Activated T-helper 9 cell treated with anti-CD3 and anti-CD28 coated beads, Interleukin-2, amount 50 U/mL, for 16 hours (primary cell): ENCODE measurements around the gene PRDM16.

ENCODE experiments used
- DNase-seq: peaks from one replicate; pipeline ENCODE4 v3.0.0-alpha.2; 2020; ENCODE audit warnings: low read depth

The PRDM16 gene

GRCh38 chr1:3206696-3207095 is 137.7 kb downstream of the PRDM16 start:
- DNase-seq, result no peak

DNA sequence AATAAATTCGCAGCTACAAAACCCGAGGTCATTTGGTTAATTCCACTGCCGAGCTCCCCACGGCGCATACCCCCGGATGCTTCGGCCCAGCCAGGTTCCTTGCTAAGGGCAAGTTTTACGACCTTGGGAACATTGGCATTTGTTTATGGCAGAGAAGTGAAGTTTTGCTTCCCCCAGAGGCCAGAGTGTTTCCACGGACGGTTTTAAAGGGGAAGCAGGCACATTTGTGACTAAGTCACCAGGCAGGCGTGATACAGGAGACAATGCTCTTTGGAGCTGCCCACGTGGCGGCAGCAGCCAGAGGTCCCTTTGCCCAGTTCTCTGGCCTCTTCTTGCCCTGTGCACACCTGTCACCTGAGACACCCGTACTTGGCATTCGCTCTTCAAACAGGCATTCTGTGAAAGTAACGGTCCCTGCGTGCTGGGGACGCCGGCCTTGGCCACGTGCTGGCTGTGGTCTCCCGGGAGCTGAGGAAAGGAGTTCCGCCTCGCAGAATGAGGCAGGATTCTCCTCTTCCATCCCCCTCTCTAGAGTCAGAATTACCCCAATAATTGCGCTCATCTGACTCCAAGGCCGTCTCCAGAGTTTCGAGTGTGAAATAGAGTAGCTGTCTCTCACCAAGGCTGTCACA is 138.3 kb downstream of the PRDM16 start:
- no peak for DNase-seq

GRCh38 chr1:3208819-3209200 is 139.8 kb downstream of the PRDM16 start:
- no peak for DNase-seq

DNA sequence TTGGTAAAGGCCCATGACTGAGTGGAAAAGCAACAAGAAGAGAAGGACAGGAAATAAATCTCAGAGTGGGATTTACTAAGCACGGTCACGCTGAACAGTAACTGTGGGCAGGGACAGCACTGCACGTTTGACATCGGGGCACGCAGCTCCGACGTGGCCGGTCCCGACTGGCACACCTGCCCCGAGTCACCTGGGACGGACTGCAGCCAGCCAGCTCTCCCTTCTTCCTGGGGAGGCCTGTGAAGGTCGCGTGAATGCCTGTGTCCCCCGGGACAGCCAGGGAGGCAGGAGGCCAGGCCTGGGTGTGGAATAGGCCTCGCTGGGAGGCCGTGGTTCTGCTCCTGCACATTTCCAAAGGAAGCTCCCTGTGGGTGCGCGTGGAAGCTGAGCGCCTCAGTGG is 140.2 kb downstream of the PRDM16 start:
- no peak for DNase-seq

GRCh38 chr1:3211582-3212375 is 142.8 kb downstream of the PRDM16 start:
- no peak for DNase-seq

DNA sequence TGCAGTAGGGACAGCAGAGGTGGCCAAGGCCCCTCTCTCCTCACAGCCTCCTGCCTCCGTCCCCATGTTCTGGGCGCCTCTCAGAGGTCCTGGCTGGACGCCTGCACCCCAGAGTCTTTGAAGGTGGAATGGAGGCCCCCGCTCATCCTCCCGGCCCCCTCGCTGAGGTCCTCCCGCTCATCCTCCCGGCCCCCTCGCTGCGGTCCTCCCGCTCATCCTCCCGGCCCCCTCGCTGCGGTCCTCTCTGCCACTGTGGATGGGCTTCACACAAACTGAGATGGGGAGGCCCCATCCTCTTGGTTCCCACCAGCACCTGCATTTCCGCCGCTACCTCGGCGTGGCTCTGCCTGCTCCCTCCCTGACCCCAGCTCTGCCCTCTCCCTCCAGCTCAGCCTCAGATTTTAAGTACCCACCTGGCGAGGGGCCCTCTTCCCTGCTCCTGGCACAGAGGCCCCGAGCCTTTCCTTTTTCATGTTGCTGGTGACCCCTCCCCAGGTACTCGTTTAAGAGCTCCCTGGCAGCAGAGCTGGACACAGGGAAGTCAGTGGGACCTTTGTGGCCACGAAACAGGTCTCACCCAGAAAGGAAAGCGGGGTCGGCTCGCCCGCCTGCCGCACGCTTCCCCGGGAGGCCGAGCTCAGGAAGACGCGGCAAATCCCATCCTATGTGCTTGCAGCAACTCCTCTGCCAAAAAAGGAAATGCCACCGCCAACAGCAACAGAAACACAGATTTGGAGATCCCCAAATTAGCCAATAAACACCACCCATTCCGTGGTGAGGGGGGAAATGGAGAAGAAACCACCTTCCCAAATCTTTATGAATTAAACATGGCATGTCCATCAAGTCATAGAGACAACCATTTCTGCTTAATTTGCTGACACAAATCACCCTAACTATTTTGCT is 143.7 kb downstream of the PRDM16 start:
- no peak for DNase-seq

DNA sequence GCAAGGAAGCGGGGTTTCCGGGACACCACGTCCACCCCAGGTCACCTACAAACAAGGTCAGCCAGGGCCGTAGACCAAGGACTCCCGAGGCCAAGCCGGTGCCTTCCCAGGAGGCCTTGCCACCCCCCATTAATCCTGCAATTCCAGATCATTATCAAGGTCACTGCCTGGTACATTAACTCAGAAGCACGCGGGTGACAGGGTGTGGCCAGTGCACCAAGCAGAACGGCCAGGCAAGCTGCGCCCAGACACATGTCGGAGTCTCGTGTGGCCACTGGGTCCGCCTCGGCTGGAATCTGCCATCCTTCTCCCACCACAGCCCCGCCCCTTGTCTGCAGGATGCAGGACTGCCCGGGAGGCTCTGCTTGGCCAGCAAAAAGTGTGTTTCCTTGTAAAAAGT is 144.7 kb downstream of the PRDM16 start:
- no peak for DNase-seq

GRCh38 chr1:3215198-3216014 is 146.4 kb downstream of the PRDM16 start:
- no peak for DNase-seq

- no peak for DNase-seq
These were observed 147.0 kb downstream of the PRDM16 start for GRCh38 chr1:3216015-3216391.

DNA sequence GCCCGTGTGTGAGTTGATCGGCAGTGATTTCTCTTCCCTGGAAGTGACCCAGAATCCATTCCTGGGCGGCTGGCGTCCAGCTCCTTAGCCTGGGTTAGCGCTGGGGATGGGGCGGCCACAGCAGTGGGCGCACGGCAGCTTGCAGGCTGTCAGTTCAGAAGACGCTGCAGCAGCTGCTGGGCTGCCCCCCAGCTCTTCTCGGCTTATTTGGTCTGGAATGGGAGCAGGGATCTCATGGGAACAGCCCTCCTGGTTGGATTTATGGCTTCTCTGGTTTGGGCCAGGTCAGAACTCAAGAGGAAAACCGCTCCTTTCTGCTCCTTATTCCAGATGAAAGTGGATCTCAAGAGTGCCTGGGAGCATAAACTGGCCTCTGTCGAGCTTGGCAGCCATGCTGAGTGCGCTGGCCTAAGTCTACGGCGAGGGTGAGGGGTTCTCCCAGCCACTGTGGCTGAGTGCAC is 148.2 kb downstream of the PRDM16 start:
- DNase-seq, result no peak

DNA sequence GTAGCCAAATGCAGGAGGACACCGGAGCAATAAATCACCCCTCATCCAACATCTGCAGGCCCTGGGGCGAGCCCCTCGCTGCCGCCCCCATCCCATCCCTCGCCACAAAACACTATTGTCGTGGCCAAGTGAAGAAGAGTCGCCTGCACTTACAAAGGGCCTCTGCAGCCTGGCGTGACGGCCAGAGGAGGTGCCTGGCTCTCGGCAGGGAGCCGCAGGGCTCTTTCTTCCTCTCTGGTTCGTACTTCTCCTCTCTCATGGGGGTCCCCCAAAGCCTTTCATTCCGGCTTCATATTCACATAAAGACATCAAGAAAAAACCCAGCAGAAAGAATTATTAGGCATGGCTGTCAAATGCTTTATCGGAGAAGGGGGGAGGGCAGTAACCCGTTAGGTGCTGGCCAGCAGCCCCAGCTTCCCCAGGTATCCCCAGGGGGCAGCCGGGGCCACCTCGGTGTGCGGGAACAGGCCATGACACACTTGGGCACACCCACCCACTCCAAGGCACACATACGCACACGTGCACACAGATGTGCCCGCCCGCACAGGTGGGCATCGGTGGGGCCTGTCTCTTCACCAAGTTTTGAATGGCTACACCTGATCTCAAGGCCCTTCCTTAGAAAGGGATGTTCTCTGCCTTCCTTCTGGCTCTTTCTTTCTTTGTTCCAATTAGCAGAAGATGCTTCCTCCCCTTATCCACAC is 149.1 kb downstream of the PRDM16 start:
- no peak for DNase-seq

DNA sequence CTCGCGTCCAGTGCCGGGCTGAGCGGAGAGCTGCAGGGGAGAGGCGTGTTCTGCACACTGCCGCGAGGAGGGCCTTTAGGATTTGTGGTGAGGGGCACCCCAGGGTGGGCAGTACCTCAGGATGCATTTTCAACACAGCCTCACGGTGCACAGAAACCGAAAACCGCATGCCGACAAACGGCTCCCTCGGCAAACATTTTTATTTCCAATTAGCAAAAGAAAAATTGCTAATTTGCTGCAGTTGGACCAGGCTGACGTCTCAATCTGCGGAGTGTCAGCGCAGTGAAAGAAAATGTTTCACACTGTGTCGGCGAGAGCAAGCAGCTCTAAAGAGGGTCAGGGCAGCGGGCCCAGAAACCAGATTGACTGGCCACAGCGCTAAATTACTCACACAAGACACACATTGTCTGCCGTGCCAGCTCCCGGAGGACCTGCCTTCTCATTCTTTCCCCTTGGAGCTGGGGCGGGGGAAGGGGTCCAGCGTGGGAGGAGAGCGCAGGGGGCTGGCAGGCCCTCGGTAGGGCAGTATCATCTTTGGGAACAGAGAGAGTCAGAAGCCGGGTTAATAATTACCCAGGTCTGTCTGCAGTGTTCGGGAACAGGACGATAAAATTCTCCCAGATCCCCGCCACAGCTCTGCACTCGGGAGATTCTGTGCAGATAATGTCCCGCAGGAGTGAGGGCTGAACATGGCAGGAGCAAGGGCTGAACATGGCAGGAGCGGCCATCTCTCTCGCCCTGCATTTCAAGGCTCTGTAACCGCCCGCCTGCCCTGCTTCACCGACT is 150.2 kb downstream of the PRDM16 start:
- DNase-seq, result no peak

DNA sequence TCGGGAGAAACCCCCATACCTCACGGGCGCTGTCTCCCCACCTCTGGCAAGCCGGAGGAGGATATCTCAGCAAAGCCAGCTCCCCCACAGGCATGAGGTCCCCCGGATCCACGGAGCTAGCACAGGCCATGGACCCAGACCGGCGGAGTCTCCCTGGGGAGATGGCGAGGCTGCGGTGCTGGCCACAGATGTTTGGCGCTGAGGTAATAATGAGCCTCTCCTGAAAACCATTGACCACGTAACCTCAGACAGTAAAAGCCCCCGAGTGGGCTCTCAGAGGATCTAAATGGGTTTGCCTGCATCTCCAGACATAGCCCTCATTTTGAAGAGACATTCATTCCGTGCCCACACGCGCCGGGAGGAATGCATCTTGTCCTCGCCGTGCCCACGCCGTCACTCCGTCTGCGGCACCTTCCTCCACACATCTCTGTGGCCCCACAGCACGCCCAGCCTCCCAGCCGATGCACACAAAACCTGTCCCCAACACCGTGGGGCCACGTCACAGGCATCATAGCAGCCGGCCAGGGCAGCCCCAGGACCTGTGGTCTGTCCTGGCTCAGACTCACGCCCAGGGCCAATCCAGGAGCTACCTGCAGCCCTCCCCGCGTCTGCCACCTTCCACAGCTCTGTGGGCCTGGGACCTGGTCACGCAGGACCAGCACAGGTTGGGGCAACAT is 150.9 kb downstream of the PRDM16 start:
- no peak for DNase-seq

GRCh38 chr1:3221112-3222041 is 152.4 kb downstream of the PRDM16 start:
- DNase-seq, result no peak

GRCh38 chr1:3222042-3222692 is 153.2 kb downstream of the PRDM16 start:
- DNase-seq, result no peak

GRCh38 chr1:3225661-3226060 is 156.7 kb downstream of the PRDM16 start:
- DNase-seq, result no peak

GRCh38 chr1:3226191-3226590 is 157.2 kb downstream of the PRDM16 start:
- DNase-seq, result no peak

- no peak for DNase-seq
These were observed 157.8 kb downstream of the PRDM16 start for GRCh38 chr1:3226701-3227350.
